Measurements from ENCODE around the gene SH3BP4. TPM values are rescaled to one million over a fixed set of nuclear protein-coding genes. Genes with fewer than 3 reads are reported as not detected.

SH3BP4 gene
- total RNA-seq, 1 donor: 115 TPM

GRCh38 chr2:235025800-235026536 lies 74.2 kb downstream of the SH3BP4 start:
- peak; percentile 85 for DNase-seq (ENCODE audit: low read depth)
- H3K4me3 ChIP-seq (ENCODE audit: low read depth, low read length): no peak overlapping the region
- no peak for TF ChIP-seq CTCF (IDR thresholded peaks at IDR 0.05; ENCODE audit: insufficient read depth, low read depth, low read length)

- TF ChIP-seq CTCF (IDR thresholded peaks at IDR 0.05; ENCODE audit: insufficient read depth, low read depth, low read length): no peak
- H3K4me3 ChIP-seq (ENCODE audit: low read depth, low read length): no peak overlapping the region
- peak; percentile 27 for DNase-seq (ENCODE audit: low read depth)
These were observed 75.1 kb downstream of the SH3BP4 start for GRCh38 chr2:235026649-235027557.

GRCh38 chr2:235027558-235028214 lies 75.9 kb downstream of the SH3BP4 start:
- TF ChIP-seq CTCF (IDR thresholded peaks at IDR 0.05; ENCODE audit: insufficient read depth, low read depth, low read length): no peak
- DNase-seq (ENCODE audit: low read depth): peak; percentile 45
- H3K4me3 ChIP-seq (ENCODE audit: low read depth, low read length): no peak overlapping the region

GRCh38 chr2:235028646-235029045 lies 76.8 kb downstream of the SH3BP4 start:
- no peak for TF ChIP-seq CTCF (IDR thresholded peaks at IDR 0.05; ENCODE audit: insufficient read depth, low read depth, low read length)
- DNase-seq (ENCODE audit: low read depth): no peak
- H3K4me3 ChIP-seq (ENCODE audit: low read depth, low read length): no peak overlapping the region

- TF ChIP-seq CTCF (IDR thresholded peaks at IDR 0.05; ENCODE audit: insufficient read depth, low read depth, low read length): no peak
- DNase-seq (ENCODE audit: low read depth): no peak
- no peak overlapping the region for H3K4me3 ChIP-seq (ENCODE audit: low read depth, low read length)
These were observed 77.2 kb downstream of the SH3BP4 start for GRCh38 chr2:235029054-235029453.

GRCh38 chr2:235030126-235030525 lies 78.3 kb downstream of the SH3BP4 start:
- no peak for DNase-seq (ENCODE audit: low read depth)
- TF ChIP-seq CTCF (IDR thresholded peaks at IDR 0.05; ENCODE audit: insufficient read depth, low read depth, low read length): no peak
- no peak overlapping the region for H3K4me3 ChIP-seq (ENCODE audit: low read depth, low read length)

Data from fibroblast of villous mesenchyme (primary cell).